Ishikawa (cell line): ENCODE data around the gene STXBP5.

Source experiments
- CEBPB ChIP-seq: IDR thresholded peaks from 2 replicates; pipeline ENCODE4 v1.6.1; 2012
- CREB1 ChIP-seq: IDR thresholded peaks from 2 replicates; pipeline ENCODE4 v1.6.1; 2012; ENCODE audit warnings: low read depth
- EGR1 ChIP-seq: IDR thresholded peaks from 2 replicates; pipeline ENCODE4 v1.6.1; 2012
- EP300 ChIP-seq: IDR thresholded peaks from 2 replicates; pipeline ENCODE4 v1.6.1; 2012; ENCODE audit warnings: borderline replicate concordance
- FOXM1 ChIP-seq: IDR thresholded peaks from 2 replicates; pipeline ENCODE4 v1.6.1; 2012; ENCODE audit warnings: low read depth, borderline replicate concordance
- MAX ChIP-seq: IDR thresholded peaks from 2 replicates; pipeline ENCODE4 v1.6.1; 2012
- NFIC ChIP-seq: IDR thresholded peaks from 2 replicates; pipeline ENCODE4 v1.6.1; 2012
- RAD21 ChIP-seq: IDR thresholded peaks from 2 replicates; pipeline ENCODE4 v1.6.1; 2012; ENCODE audit warnings: low read depth
- TAF1 ChIP-seq: IDR thresholded peaks from 2 replicates; pipeline ENCODE4 v1.6.1; 2012; ENCODE audit warnings: low read depth, mild to moderate bottlenecking
- TCF12 ChIP-seq: IDR thresholded peaks from 2 replicates; pipeline ENCODE4 v1.6.1; 2012; ENCODE audit warnings: low read depth
- TEAD4 ChIP-seq: IDR thresholded peaks from 2 replicates; pipeline ENCODE4 v1.6.1; 2012
- USF1 ChIP-seq: IDR thresholded peaks from 2 replicates; pipeline ENCODE4 v1.6.1; 2012
- YY1 ChIP-seq: IDR thresholded peaks from 2 replicates; pipeline ENCODE4 v1.6.1; 2012; ENCODE audit warnings: low read depth
- ZBTB7A ChIP-seq: IDR thresholded peaks from 2 replicates; pipeline ENCODE4 v1.6.1; 2012; ENCODE audit warnings: low read depth
- TF ChIP-seq, protein P1 (sequence below): IDR thresholded peaks from 2 replicates; pipeline ENCODE4 v1.6.1; 2012; ENCODE audit warnings: low read depth, mild to moderate bottlenecking

The STXBP5 gene

DNA sequence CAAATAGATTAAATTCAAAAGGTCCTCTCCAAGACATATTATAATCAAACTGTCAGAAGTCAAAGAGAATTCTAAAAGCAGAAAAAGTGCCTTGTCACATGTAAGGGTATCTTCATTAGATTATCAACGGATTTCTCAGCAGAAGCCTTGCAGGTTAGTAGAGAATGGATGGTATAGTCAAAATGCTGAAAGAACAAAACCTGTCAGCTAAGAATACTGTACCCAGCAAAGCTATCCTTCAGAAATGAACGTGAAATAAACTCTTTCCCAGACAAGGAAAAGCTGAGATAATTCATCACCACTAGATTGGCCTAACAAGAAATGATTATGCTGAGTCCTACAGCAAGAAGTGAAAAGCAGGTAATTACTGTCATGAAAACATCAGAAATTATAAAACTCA lies 92.9 kb downstream of the STXBP5 start:
- TF ChIP-seq MAX (no peak), EGR1 (no peak), USF1 (no peak), ZBTB7A (no peak), CEBPB (no peak), RAD21 (no peak), TEAD4 (no peak)
- TF ChIP-seq, protein P1, sequence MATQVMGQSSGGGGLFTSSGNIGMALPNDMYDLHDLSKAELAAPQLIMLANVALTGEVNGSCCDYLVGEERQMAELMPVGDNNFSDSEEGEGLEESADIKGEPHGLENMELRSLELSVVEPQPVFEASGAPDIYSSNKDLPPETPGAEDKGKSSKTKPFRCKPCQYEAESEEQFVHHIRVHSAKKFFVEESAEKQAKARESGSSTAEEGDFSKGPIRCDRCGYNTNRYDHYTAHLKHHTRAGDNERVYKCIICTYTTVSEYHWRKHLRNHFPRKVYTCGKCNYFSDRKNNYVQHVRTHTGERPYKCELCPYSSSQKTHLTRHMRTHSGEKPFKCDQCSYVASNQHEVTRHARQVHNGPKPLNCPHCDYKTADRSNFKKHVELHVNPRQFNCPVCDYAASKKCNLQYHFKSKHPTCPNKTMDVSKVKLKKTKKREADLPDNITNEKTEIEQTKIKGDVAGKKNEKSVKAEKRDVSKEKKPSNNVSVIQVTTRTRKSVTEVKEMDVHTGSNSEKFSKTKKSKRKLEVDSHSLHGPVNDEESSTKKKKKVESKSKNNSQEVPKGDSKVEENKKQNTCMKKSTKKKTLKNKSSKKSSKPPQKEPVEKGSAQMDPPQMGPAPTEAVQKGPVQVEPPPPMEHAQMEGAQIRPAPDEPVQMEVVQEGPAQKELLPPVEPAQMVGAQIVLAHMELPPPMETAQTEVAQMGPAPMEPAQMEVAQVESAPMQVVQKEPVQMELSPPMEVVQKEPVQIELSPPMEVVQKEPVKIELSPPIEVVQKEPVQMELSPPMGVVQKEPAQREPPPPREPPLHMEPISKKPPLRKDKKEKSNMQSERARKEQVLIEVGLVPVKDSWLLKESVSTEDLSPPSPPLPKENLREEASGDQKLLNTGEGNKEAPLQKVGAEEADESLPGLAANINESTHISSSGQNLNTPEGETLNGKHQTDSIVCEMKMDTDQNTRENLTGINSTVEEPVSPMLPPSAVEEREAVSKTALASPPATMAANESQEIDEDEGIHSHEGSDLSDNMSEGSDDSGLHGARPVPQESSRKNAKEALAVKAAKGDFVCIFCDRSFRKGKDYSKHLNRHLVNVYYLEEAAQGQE: no peak

DNA sequence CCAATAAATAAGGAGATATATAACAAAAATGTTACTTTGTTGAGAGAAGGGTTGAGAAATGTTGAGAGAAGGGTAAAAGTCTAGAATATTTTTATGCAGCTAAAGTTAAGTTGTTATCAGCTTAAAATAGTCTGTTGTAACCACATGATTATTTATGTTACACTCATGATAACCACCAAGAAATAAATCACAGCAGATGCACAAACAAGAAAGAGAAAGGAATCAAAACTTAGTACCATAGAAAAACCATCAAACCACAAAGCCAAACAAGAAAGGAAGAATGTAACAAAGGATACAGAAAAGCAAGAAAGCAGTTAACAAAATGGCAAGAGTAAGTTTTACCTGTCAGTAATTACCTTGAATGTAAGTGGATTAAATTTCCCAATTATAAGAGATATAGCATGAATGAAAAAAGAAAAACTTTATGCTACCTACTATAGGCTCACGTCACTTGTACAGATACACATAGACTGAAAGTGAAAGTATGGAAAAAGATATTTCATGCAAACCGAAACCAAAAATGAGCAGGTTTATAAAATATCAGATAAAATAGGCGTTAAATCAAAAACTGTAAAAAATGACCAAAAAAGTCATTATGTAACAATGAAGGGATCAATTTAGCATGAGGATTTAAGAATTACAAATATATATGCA lies 93.6 kb downstream of the STXBP5 start:
- TF ChIP-seq EGR1 (no peak), ZBTB7A (no peak), RAD21 (no peak), USF1 (no peak), TCF12 (no peak), YY1 (no peak), CEBPB (no peak), TAF1 (no peak), CREB1 (no peak), FOXM1 (no peak), NFIC (no peak), TEAD4 (no peak), MAX (no peak), EP300 (no peak)
- TF ChIP-seq, protein P1: no peak

DNA sequence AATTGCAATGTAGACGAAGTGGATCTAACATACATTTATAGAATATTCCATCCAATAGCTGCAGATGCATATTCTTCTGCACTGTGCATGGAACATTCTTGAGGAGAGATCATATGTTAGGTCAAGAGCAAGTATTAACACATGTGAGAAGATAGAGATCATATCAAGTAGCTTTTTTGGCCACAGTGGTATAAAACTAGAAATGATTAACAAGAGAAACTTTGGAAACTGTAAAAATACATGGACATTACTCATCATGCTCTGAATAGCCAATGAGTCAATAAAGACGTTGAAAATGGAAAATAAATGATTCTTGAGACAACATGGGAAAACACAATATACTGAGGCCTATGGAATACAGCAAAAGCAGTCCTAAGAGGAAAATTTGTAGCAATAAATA lies 94.2 kb downstream of the STXBP5 start:
- TF ChIP-seq TEAD4 (no peak), ZBTB7A (no peak), USF1 (no peak), EP300 (no peak), TCF12 (no peak), NFIC (no peak), YY1 (no peak), MAX (no peak), CEBPB (no peak), FOXM1 (no peak)
- TF ChIP-seq, protein P1: no peak

GRCh38 chr6:147299035-147299434 lies 94.8 kb downstream of the STXBP5 start:
- TF ChIP-seq ZBTB7A (no peak), CEBPB (no peak), RAD21 (no peak), EP300 (no peak), FOXM1 (no peak), NFIC (no peak), YY1 (no peak), TAF1 (no peak), TCF12 (no peak), EGR1 (no peak), TEAD4 (no peak), CREB1 (no peak), USF1 (no peak), MAX (no peak)
- TF ChIP-seq, protein P1: no peak
